Thyroid gland (tissue), 4 donors: ENCODE measurements around the gene LRP8.

ENCODE experiments used
- POLR2A ChIP-seq, 2 donors: fragments of 450-650 bp; IDR thresholded peaks; one replicate each; pipeline ENCODE4 v1.6.1; 2017; ENCODE audit warnings: antibody characterized with exemption in 2 of 2, mild to moderate bottlenecking in 2 of 2, moderate library complexity in 1 of 2
- TF ChIP-seq, protein P1 (sequence below), 6 experiments: fragments of 200-600 bp in 3 of 6; fragments of 450-650 bp in 3 of 6; sonication (generic) in 3 of 6; IDR thresholded peaks; one replicate each; pipeline ENCODE4 v1.5.1; 2016 to 2019; ENCODE audit warnings: antibody characterized with exemption in 6 of 6, mild to moderate bottlenecking in 2 of 6, inconsistent platforms in 1 of 6, moderate library complexity in 1 of 6

GRCh38 chr1:53196017-53196484 is 131.8 kb downstream of the LRP8 start:
- TF ChIP-seq, protein P1, sequence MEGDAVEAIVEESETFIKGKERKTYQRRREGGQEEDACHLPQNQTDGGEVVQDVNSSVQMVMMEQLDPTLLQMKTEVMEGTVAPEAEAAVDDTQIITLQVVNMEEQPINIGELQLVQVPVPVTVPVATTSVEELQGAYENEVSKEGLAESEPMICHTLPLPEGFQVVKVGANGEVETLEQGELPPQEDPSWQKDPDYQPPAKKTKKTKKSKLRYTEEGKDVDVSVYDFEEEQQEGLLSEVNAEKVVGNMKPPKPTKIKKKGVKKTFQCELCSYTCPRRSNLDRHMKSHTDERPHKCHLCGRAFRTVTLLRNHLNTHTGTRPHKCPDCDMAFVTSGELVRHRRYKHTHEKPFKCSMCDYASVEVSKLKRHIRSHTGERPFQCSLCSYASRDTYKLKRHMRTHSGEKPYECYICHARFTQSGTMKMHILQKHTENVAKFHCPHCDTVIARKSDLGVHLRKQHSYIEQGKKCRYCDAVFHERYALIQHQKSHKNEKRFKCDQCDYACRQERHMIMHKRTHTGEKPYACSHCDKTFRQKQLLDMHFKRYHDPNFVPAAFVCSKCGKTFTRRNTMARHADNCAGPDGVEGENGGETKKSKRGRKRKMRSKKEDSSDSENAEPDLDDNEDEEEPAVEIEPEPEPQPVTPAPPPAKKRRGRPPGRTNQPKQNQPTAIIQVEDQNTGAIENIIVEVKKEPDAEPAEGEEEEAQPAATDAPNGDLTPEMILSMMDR (IDR thresholded peaks at IDR 0.05): no peak
- no peak for TF ChIP-seq POLR2A (IDR thresholded peaks at IDR 0.05)
